ENCODE results near the gene LRRC31.

DNA sequence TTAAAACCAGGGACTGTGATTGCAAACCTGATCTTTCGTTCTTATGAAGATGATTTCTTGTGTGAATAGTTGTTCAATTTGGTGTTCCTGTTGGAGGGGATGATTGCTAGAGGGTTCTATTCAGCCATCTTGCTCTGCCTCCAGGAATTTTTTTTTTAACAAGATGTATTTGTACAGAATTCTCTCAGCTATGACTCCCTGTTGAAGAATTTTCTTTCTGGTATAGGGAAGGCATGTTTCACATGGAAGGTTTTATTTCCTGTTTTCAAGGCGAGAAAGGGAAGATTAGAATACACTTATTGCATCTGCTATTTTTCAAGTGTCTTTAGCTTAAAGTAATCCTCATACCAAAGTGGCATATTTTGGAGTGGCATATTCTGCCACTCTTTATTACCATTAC is 51.4 kb downstream of the LRRC31 start:
- TF ChIP-seq POLR2AphosphoS5 (IDR thresholded peaks at IDR 0.05) (no peak), POLR2A (IDR thresholded peaks at IDR 0.05; ENCODE audit: low read depth) (no peak)
- TF ChIP-seq, protein P1, sequence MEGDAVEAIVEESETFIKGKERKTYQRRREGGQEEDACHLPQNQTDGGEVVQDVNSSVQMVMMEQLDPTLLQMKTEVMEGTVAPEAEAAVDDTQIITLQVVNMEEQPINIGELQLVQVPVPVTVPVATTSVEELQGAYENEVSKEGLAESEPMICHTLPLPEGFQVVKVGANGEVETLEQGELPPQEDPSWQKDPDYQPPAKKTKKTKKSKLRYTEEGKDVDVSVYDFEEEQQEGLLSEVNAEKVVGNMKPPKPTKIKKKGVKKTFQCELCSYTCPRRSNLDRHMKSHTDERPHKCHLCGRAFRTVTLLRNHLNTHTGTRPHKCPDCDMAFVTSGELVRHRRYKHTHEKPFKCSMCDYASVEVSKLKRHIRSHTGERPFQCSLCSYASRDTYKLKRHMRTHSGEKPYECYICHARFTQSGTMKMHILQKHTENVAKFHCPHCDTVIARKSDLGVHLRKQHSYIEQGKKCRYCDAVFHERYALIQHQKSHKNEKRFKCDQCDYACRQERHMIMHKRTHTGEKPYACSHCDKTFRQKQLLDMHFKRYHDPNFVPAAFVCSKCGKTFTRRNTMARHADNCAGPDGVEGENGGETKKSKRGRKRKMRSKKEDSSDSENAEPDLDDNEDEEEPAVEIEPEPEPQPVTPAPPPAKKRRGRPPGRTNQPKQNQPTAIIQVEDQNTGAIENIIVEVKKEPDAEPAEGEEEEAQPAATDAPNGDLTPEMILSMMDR (IDR thresholded peaks at IDR 0.05), result no peak

All from esophagus muscularis mucosa (tissue), 3 donors.